Right atrium auricular region (tissue), 2 donors: Measurements from ENCODE around the gene TRIM41. TPM values are rescaled to one million over a fixed set of nuclear protein-coding genes. Genes with fewer than 3 reads are reported as not detected.
A peak's percentile ranks its signal among the peaks of the same experiment; 100 is the strongest.

ENCODE experiments used
- DNase-seq: peaks from one replicate; pipeline ENCODE4 v3.0.0-alpha.2; 2019; ENCODE audit warnings: low spot score
- H3K27ac ChIP-seq, 2 donors: fragments of 200-600 bp; sonication (generic); 1 replicate in 1 of 2; 2 replicates in 1 of 2; pipeline ENCODE4 v1.5.1; 2016 to 2019
- H3K27me3 ChIP-seq, 2 donors: fragments of 200-600 bp; sonication (generic); one replicate each; pipeline versions ENCODE4 v1.5.1 to v1.6.0; 2017 to 2019
- H3K36me3 ChIP-seq: fragments of 200-600 bp; sonication (generic); one replicate; pipeline ENCODE4 v1.5.1; 2016
- H3K4me1 ChIP-seq, 2 donors: fragments of 200-600 bp; sonication (generic); one replicate each; pipeline versions ENCODE4 v1.5.1 to v1.6.0; 2017 to 2019
- H3K4me3 ChIP-seq, 2 donors: fragments of 200-600 bp; sonication (generic); 1 replicate in 1 of 2; 2 replicates in 1 of 2; pipeline ENCODE4 v1.5.1; 2017 to 2019; ENCODE audit warnings: mild to moderate bottlenecking in 1 of 2, moderate library complexity in 1 of 2
- H3K9me3 ChIP-seq, 2 donors: fragments of 200-600 bp; sonication (generic); one replicate each; pipeline ENCODE4 v1.5.1; 2019
- total RNA-seq, 2 donors: library from RNA; depleted of rRNA; stranded (reverse); fragments of >200 nt; gene quantifications; one replicate each; pipeline ENCODE4 v1.1.0, GENCODE V29; 2016
- TF ChIP-seq, protein P1 (sequence below), 2 donors: fragments of 200-600 bp; sonication (generic); IDR thresholded peaks; one replicate each; pipeline ENCODE4 v1.5.1; 2019; ENCODE audit warnings: antibody characterized with exemption in 2 of 2

Gene TRIM41
- total RNA-seq, 2 donors from 2014 or later = 10.0 to 11.2 TPM

DNA sequence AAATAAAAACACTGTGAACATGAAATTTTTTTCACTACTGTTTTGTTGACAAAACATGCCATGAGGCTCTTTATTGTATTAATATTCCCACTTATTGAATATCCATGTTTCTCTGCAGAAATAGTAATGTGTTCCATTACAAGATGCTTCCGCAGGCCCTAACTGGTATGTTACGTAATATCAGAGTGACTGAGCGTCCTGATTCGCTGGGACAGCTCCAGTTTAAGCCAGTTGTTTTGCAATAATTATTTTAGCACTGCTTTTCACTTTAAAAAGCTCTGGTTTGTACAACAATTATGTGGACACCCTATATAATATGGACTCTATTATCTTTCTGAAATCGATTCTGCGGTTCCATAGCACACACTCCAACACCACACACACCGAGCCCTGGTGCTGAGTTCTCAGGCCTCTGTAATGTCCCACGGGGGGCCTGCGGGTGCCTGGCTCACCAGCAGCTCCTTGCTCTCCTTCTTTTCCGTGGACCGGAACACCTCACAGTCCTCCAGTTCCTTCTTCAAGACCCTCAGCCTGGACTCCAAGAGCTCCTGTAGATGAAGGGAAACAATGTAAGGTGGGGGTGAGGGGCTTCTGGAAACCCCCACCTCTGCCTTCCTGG lies 19.9 kb upstream of the TRIM41 start:
- H3K36me3 ChIP-seq = no peaks in the 10 kb centered on the region
- TF ChIP-seq, protein P1, sequence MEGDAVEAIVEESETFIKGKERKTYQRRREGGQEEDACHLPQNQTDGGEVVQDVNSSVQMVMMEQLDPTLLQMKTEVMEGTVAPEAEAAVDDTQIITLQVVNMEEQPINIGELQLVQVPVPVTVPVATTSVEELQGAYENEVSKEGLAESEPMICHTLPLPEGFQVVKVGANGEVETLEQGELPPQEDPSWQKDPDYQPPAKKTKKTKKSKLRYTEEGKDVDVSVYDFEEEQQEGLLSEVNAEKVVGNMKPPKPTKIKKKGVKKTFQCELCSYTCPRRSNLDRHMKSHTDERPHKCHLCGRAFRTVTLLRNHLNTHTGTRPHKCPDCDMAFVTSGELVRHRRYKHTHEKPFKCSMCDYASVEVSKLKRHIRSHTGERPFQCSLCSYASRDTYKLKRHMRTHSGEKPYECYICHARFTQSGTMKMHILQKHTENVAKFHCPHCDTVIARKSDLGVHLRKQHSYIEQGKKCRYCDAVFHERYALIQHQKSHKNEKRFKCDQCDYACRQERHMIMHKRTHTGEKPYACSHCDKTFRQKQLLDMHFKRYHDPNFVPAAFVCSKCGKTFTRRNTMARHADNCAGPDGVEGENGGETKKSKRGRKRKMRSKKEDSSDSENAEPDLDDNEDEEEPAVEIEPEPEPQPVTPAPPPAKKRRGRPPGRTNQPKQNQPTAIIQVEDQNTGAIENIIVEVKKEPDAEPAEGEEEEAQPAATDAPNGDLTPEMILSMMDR (IDR thresholded peaks at IDR 0.05) = no peak
- H3K4me3 ChIP-seq = peak overlapping the region; percentile 73 to 76
- peaks cover 0 to 28% of the 10 kb centered on the region in 2 donors for H3K4me1 ChIP-seq
- H3K9me3 ChIP-seq = no peaks in the 10 kb centered on the region
- no peak for DNase-seq
- no peaks in the 10 kb centered on the region for H3K27me3 ChIP-seq
- peak overlapping the region; percentile 87 to 88 for H3K27ac ChIP-seq

- H3K36me3 ChIP-seq = no peaks in the 10 kb centered on the region
- peak overlapping the region; percentile 87 to 88 for H3K27ac ChIP-seq
- no peaks in the 10 kb centered on the region for H3K9me3 ChIP-seq
- no peak for DNase-seq
- no peaks in the 10 kb centered on the region for H3K27me3 ChIP-seq
- TF ChIP-seq, protein P1 (IDR thresholded peaks at IDR 0.05) = no peak
- H3K4me1 ChIP-seq = peaks cover 0 to 28% of the 10 kb centered on the region in 2 donors
- H3K4me3 ChIP-seq = peak overlapping the region; percentile 73 to 76
These were observed 19.3 kb upstream of the TRIM41 start for GRCh38 chr5:181203777-181204112.

DNA sequence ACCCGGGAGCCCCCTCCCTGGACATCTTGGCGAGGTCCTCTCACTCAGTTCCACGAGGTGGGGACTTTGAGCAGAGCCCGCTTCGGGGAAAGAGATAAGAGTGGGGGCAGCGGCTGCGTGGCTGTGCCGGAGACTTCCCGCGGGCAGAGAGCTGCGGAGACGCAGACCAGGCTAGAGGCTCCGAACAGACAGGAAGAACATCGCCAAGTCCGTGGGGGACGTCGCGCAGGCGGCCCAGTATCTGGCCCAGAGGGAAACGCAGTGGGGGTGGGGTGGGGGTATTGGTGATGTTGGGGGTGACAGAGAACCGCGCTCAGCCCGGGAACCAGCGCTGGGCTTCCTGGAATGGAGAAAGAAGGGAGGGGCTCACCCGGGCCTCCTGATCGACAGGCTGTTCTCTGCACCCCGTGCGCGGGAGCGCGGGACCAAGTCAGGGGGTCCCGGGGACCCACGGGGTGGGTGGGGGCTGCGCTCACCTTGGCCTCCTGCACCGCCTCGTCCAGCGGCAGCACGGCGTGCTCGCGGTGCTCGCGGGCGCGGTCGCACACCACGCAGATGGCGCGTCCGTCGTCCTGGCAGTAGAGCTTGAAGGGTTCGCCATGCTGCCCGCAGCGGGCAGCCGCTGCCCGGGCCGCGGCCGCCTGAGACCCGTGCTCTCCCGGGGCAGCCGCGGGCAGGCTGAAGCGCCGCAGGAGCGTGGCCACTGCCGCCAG lies 18.8 kb upstream of the TRIM41 start:
- DNase-seq = no peak
- H3K27me3 ChIP-seq = no peaks in the 10 kb centered on the region
- H3K36me3 ChIP-seq = no peaks in the 10 kb centered on the region
- no peaks in the 10 kb centered on the region for H3K9me3 ChIP-seq
- peaks cover 0 to 28% of the 10 kb centered on the region in 2 donors for H3K4me1 ChIP-seq
- peak overlapping the region; percentile 73 to 76 for H3K4me3 ChIP-seq
- peak overlapping the region; percentile 87 to 88 for H3K27ac ChIP-seq
- TF ChIP-seq, protein P1 (IDR thresholded peaks at IDR 0.05) = no peak

- H3K36me3 ChIP-seq = no peaks in the 10 kb centered on the region
- peak within 1 kb of the TSS; percentile 73 to 76 for H3K4me3 ChIP-seq
- DNase-seq = no peak
- H3K27me3 ChIP-seq = no peaks in the 10 kb centered on the region
- no peaks in the 10 kb centered on the region for H3K9me3 ChIP-seq
- peak within 1 kb of the TSS; percentile 87 to 88 for H3K27ac ChIP-seq
- TF ChIP-seq, protein P1 (IDR thresholded peaks at IDR 0.05) = no peak
- H3K4me1 ChIP-seq = peaks cover 0 to 28% of the 10 kb centered on the region in 2 donors
These were observed 18.0 kb upstream of the TRIM41 start, which contains the start of gene TRIM7 for GRCh38 chr5:181204826-181205760. Gene TRIM7, minus strand, starts transcription at chr5:181205196. Its CDS starts 86 bp downstream, at chr5:181205110.

- H3K4me3 ChIP-seq = peak overlapping the region; percentile 73 to 76
- H3K36me3 ChIP-seq = no peaks in the 10 kb centered on the region
- H3K4me1 ChIP-seq = peaks cover 0 to 31% of the 10 kb centered on the region in 2 donors
- TF ChIP-seq, protein P1 (IDR thresholded peaks at IDR 0.05) = no peak
- H3K27ac ChIP-seq = peak overlapping the region; percentile 87 to 88
- no peaks in the 10 kb centered on the region for H3K9me3 ChIP-seq
- no peak for DNase-seq
- H3K27me3 ChIP-seq = no peaks in the 10 kb centered on the region
These were observed 17.1 kb upstream of the TRIM41 start for GRCh38 chr5:181205761-181206649.
